Endodermal cell (in vitro differentiated cells): Measurements from ENCODE around the gene LGALS16. TPM values are rescaled to one million over a fixed set of nuclear protein-coding genes. Genes with fewer than 3 reads are reported as not detected.
"Not testable (repeated sequence)": the region's sequence is repeated elsewhere in the genome, so short reads cannot be mapped to it uniquely, and the experiment has no call there.

ENCODE experiments used
- DNase-seq: peaks from one replicate; pipeline ENCODE4 v3.0.0-alpha.2; 2017
- H3K27ac ChIP-seq: 2 replicates; pipeline ENCODE4 v1.5.1; 2013; ENCODE audit warnings: mild to moderate bottlenecking, low read depth, low read length, moderate library complexity
- H3K27me3 ChIP-seq: 2 replicates; pipeline ENCODE4 v1.6.1; 2013; ENCODE audit warnings: mild to moderate bottlenecking, low read length, moderate library complexity; ENCODE audit not compliant: insufficient read depth, control insufficient read depth, poor library complexity, severe bottlenecking
- H3K36me3 ChIP-seq: 2 replicates; pipeline ENCODE4 v1.7.0; 2013; ENCODE audit warnings: mild to moderate bottlenecking, low read length, moderate library complexity; ENCODE audit not compliant: control insufficient read depth, insufficient read depth
- H3K4me1 ChIP-seq: one replicate; pipeline ENCODE4 v1.7.0; 2013; ENCODE audit warnings: low read length; ENCODE audit not compliant: control insufficient read depth, insufficient read depth
- H3K4me3 ChIP-seq: 2 replicates; pipeline ENCODE4 v1.5.1; 2013; ENCODE audit warnings: mild to moderate bottlenecking, low read length, moderate library complexity
- H3K9ac ChIP-seq: 2 replicates; pipeline ENCODE4 v1.6.1; 2013; ENCODE audit warnings: mild to moderate bottlenecking, low read length, moderate library complexity; ENCODE audit not compliant: poor library complexity, severe bottlenecking; ENCODE audit errors: extremely low read depth
- H3K9me3 ChIP-seq: 2 replicates; pipeline ENCODE4 v1.6.1; 2013; ENCODE audit warnings: mild to moderate bottlenecking, low read length, moderate library complexity; ENCODE audit not compliant: control insufficient read depth
- H3K27ac Mint-ChIP-seq: 2 replicates; pipeline ENCODE4 v1.8.0; 2020; ENCODE audit warnings: mixed read lengths
- H3K27me3 Mint-ChIP-seq: 2 replicates; pipeline ENCODE4 v1.8.0; 2021; ENCODE audit warnings: mild to moderate bottlenecking, mixed read lengths; ENCODE audit not compliant: insufficient read depth
- H3K36me3 Mint-ChIP-seq: 2 replicates; pipeline ENCODE4 v1.8.0; 2020; ENCODE audit warnings: low read depth, mixed read lengths
- H3K4me1 Mint-ChIP-seq: 2 replicates; pipeline ENCODE4 v1.8.0; 2020; ENCODE audit warnings: mixed read lengths
- H3K4me3 Mint-ChIP-seq: 2 replicates; pipeline ENCODE4 v1.8.0; 2020; ENCODE audit warnings: mild to moderate bottlenecking, moderate library complexity, mixed read lengths
- H3K9me3 Mint-ChIP-seq: 2 replicates; pipeline ENCODE4 v1.8.0; 2020; ENCODE audit warnings: mild to moderate bottlenecking, mixed read lengths
- WGBS, 2 experiments: methylation state at CpG; one replicate each; pipeline versions ENCODE4 v1.1.5 to v1.1.7; 2013; ENCODE audit warnings: missing lambda C conversion rate in 2 of 2, mixed read lengths in 1 of 2; ENCODE audit not compliant: insufficient coverage in 1 of 2, insufficient read length in 1 of 2; 5-methylcytosine and 5-hydroxymethylcytosine counted together
- total RNA-seq, 2 donors: library from RNA; stranded (reverse); fragmentation: NEBNext Ultra II Directional in 1 of 2; extraction: Animal tissue kit (Norgen Biotek cat#: 25700) in 1 of 2; gene quantifications; 2 replicates in 1 of 2; 3 replicates in 1 of 2; pipeline ENCODE4 v1.2.1, GENCODE V29; 2021
- TF ChIP-seq, protein P1 (sequence below): fragments of 200-600 bp; sonication (generic); conservative IDR thresholded peaks from 2 replicates; pipeline ENCODE4 v1.5.0; 2021; ENCODE audit warnings: antibody characterized with exemption, mild to moderate bottlenecking

The LGALS16 gene
- total RNA-seq, 2 donors from 2014 or later = not detected

GRCh38 chr19:39660661-39661060 is 4.9 kb downstream of the LGALS16 start:
- TF ChIP-seq, protein P1, sequence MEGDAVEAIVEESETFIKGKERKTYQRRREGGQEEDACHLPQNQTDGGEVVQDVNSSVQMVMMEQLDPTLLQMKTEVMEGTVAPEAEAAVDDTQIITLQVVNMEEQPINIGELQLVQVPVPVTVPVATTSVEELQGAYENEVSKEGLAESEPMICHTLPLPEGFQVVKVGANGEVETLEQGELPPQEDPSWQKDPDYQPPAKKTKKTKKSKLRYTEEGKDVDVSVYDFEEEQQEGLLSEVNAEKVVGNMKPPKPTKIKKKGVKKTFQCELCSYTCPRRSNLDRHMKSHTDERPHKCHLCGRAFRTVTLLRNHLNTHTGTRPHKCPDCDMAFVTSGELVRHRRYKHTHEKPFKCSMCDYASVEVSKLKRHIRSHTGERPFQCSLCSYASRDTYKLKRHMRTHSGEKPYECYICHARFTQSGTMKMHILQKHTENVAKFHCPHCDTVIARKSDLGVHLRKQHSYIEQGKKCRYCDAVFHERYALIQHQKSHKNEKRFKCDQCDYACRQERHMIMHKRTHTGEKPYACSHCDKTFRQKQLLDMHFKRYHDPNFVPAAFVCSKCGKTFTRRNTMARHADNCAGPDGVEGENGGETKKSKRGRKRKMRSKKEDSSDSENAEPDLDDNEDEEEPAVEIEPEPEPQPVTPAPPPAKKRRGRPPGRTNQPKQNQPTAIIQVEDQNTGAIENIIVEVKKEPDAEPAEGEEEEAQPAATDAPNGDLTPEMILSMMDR = no peak
- Histone ChIP-seq H3K27me3 (peaks cover 28% of the 10 kb centered on the region), H3K9ac (no peak overlapping the region), H3K4me3 (no peak overlapping the region), H3K9me3 (peaks cover 2% of the 10 kb centered on the region), H3K36me3 (no peaks in the 10 kb centered on the region), H3K4me1 (no peaks in the 10 kb centered on the region), H3K27ac (no peak overlapping the region)
- no peak for DNase-seq
- Mint-ChIP-seq H3K9me3 (peaks cover 9% of the 10 kb centered on the region), H3K4me1 (no peaks in the 10 kb centered on the region), H3K4me3 (no peak overlapping the region), H3K36me3 (no peaks in the 10 kb centered on the region), H3K27me3 (peaks cover 15% of the 10 kb centered on the region), H3K27ac (no peak overlapping the region)
- WGBS, 2 experiments = 65 to 77% methylated on average over 4 of the region's 4 CpGs

DNA sequence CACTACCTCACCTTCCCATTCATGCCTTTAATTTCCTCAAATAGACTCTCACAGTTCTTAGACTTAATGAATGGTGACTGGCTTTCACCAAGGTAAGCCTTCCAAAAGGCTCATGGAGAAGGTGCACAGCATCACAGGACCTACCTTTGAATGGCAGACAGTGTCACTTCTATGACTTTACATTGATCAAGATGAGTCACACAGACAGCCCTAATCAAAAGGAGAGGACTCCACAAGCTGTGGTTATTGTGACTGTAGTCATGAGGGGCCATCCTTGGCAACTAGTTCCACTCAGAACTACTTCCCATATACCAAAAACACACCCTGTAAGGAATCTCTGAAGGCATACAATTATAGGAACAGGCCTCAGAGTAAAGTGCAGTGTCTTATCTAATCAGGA is 5.9 kb downstream of the LGALS16 start:
- no peak for DNase-seq
- no peaks in the 10 kb centered on the region for H3K4me1 ChIP-seq
- H3K9me3 Mint-ChIP-seq = peaks cover 18% of the 10 kb centered on the region
- peaks cover 9% of the 10 kb centered on the region for H3K9me3 ChIP-seq
- no peaks in the 10 kb centered on the region for H3K36me3 ChIP-seq
- no peak overlapping the region for H3K4me3 ChIP-seq
- H3K9ac ChIP-seq = no peak overlapping the region
- H3K27ac ChIP-seq = no peak overlapping the region
- TF ChIP-seq, protein P1 = no peak
- H3K36me3 Mint-ChIP-seq = no peaks in the 10 kb centered on the region
- no peaks in the 10 kb centered on the region for H3K4me1 Mint-ChIP-seq
- no peak overlapping the region for H3K27ac Mint-ChIP-seq
- peaks cover 8% of the 10 kb centered on the region for H3K27me3 Mint-ChIP-seq
- H3K27me3 ChIP-seq = peaks cover 23% of the 10 kb centered on the region
- no peak overlapping the region for H3K4me3 Mint-ChIP-seq

DNA sequence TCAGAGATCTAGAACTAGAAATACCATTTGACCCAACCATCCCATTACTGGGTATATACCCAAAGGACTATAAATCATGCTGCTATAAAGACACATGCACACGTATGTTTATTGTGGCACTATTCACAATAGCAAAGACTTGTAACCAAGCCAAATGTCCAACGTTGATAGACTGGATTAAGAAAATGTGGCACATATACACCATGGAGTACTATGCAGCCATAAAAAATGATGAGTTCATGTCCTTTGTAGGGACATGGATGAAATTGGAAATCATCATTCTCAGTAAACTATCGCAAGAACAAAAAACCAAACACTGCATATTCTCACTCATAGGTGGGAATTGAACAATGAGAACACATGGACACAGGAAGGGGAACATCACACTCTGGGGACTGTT is 14.1 kb downstream of the LGALS16 start:
- not testable (repeated sequence) for H3K36me3 Mint-ChIP-seq, H3K4me3 ChIP-seq, H3K4me3 Mint-ChIP-seq, H3K4me1 ChIP-seq, DNase-seq, H3K27me3 Mint-ChIP-seq, H3K36me3 ChIP-seq, H3K9me3 ChIP-seq, H3K27ac ChIP-seq, H3K9ac ChIP-seq, H3K27me3 ChIP-seq, H3K4me1 Mint-ChIP-seq, H3K27ac Mint-ChIP-seq
- peaks cover 25% of the 10 kb centered on the region for H3K9me3 Mint-ChIP-seq
- 94% methylated on average over 2 of the region's 3 CpGs; no CpG with 5 or more reads in 1 of the 2 experiments for WGBS, 2 experiments

DNA sequence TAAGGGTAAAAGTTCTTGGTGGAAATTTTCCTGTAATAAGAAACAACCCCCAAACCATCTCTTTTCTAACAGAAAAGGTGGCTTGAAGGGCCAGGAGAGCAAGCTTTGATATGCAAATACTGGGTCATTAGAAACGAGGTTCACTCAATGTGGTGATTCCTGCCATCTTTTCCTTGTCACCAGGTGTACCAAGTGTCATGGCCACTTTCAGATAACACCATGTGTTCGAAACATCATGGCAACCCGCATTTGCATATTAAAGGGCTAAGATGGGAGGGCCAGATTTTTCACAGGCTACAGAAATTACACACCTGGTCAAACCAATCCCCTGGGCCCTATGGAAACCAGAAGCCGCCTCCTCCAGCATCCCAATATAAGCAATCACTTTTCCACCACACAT is 15.3 kb downstream of the LGALS16 start:
- H3K27ac Mint-ChIP-seq = no peak overlapping the region
- 44 to 47% methylated on average over 3 of the region's 4 CpGs for WGBS, 2 experiments
- Histone ChIP-seq H3K4me1 (no peaks in the 10 kb centered on the region), H3K4me3 (no peak overlapping the region), H3K27ac (no peak overlapping the region), H3K36me3 (no peaks in the 10 kb centered on the region), H3K9me3 (peaks cover 4% of the 10 kb centered on the region), H3K27me3 (no peaks in the 10 kb centered on the region), H3K9ac (no peak overlapping the region)
- H3K4me1 Mint-ChIP-seq = no peaks in the 10 kb centered on the region
- H3K36me3 Mint-ChIP-seq = no peaks in the 10 kb centered on the region
- peaks cover 14% of the 10 kb centered on the region for H3K9me3 Mint-ChIP-seq
- no peak for DNase-seq
- TF ChIP-seq, protein P1 = no peak
- no peaks in the 10 kb centered on the region for H3K27me3 Mint-ChIP-seq
- no peak overlapping the region for H3K4me3 Mint-ChIP-seq
